HT1080 (cell line): Measurements from ENCODE around the gene ZNF48. TPM values are rescaled to one million over a fixed set of nuclear protein-coding genes. Genes with fewer than 3 reads are reported as not detected.
A peak's percentile ranks its signal among the peaks of the same experiment; 100 is the strongest.

Source experiments
- DNase-seq: peaks from one replicate; pipeline ENCODE4 v3.0.0-alpha.2; 2015; ENCODE audit warnings: low read depth
- total RNA-seq: library from RNA; depleted of rRNA; stranded (reverse); fragments of >200 nt; shearing (Covaris generic); gene quantifications from 2 replicates; pipeline ENCODE4 v1.2.3, GENCODE V29; 2014

Gene ZNF48
- total RNA-seq, 1 experiment from 2014 or later: 12.2 TPM

GRCh38 chr16:30358577-30358936, 36.7 kb upstream of the ZNF48 start:
- no peak for DNase-seq

- DNase-seq: no peak
Observed at GRCh38 chr16:30358990-30359870, 36.0 kb upstream of the ZNF48 start.

GRCh38 chr16:30359871-30360170, 35.4 kb upstream of the ZNF48 start:
- DNase-seq: no peak

- no peak for DNase-seq
Observed at GRCh38 chr16:30361180-30361579, 34.0 kb upstream of the ZNF48 start.

GRCh38 chr16:30365200-30365599, 30.0 kb upstream of the ZNF48 start:
- no peak for DNase-seq

GRCh38 chr16:30366511-30366910, 28.7 kb upstream of the ZNF48 start:
- no peak for DNase-seq

GRCh38 chr16:30367349-30368009, 27.7 kb upstream of the ZNF48 start:
- no peak for DNase-seq

GRCh38 chr16:30368122-30368791, 27.0 kb upstream of the ZNF48 start:
- peak; percentile 68 for DNase-seq

GRCh38 chr16:30368792-30369090, 26.5 kb upstream of the ZNF48 start:
- DNase-seq: no peak

GRCh38 chr16:30369091-30369937, 25.9 kb upstream of the ZNF48 start:
- DNase-seq: no peak

- DNase-seq: no peak
Observed at GRCh38 chr16:30369938-30370455, 25.2 kb upstream of the ZNF48 start.

- peak; percentile 100 for DNase-seq
Observed at GRCh38 chr16:30370456-30371247, 24.6 kb upstream of the ZNF48 start, which contains the start of gene TBC1D10B. TBC1D10B (minus strand) TSS chr16:30370494; CDS start chr16:30370183, 311 bp downstream.

GRCh38 chr16:30371248-30371816, 23.9 kb upstream of the ZNF48 start:
- DNase-seq: no peak

- no peak for DNase-seq
Observed at GRCh38 chr16:30372038-30372712, 23.0 kb upstream of the ZNF48 start.

- DNase-seq: no peak
Observed at GRCh38 chr16:30372725-30373124, 22.5 kb upstream of the ZNF48 start.

GRCh38 chr16:30374538-30374937, 20.7 kb upstream of the ZNF48 start, which contains the start of gene MYL11:
MYL11 (plus strand) TSS chr16:30374802; CDS start chr16:30374858, 56 bp downstream.
- no peak for DNase-seq

GRCh38 chr16:30375864-30376263, 19.4 kb upstream of the ZNF48 start:
- no peak for DNase-seq

- no peak for DNase-seq
Observed at GRCh38 chr16:30376461-30376902, 18.7 kb upstream of the ZNF48 start.

- DNase-seq: no peak
Observed at GRCh38 chr16:30377050-30377811, 18.0 kb upstream of the ZNF48 start.
